Right lung (tissue), 5 donors: ENCODE data around the gene WNT5B. TPM values are rescaled to one million over a fixed set of nuclear protein-coding genes. Genes with fewer than 3 reads are reported as not detected.
"Not testable (repeated sequence)": the region's sequence is repeated elsewhere in the genome, so short reads cannot be mapped to it uniquely, and the experiment has no call there.

Experiments
- DNase-seq, 2 donors: peaks; one replicate each; pipeline ENCODE4 v3.0.0-alpha.2; 2013
- polyA plus RNA-seq, 5 donors: library from polyadenylated mRNA; unstranded; fragments of 120-200 nt; gene quantifications; one replicate each; pipeline versions ENCODE4 v1.2.1 to v1.2.3, GENCODE V29; 2013; ENCODE audit warnings: inconsistent platforms in 1 of 5, low replicate concordance in 1 of 5; ENCODE audit not compliant: insufficient read length in 5 of 5, insufficient read depth in 1 of 5

The WNT5B gene
- polyA plus RNA-seq, 5 donors = 5.8 to 10.0 (median 7.1) TPM

GRCh38 chr12:1595690-1596347 lies 33.2 kb upstream of the WNT5B start:
- no peak for DNase-seq

- no peak for DNase-seq
These were observed 30.3 kb upstream of the WNT5B start for GRCh38 chr12:1598757-1599156.

GRCh38 chr12:1602706-1603105 lies 26.3 kb upstream of the WNT5B start:
- not testable (repeated sequence) for DNase-seq

GRCh38 chr12:1603269-1603993 lies 25.6 kb upstream of the WNT5B start:
- DNase-seq = no peak

- no peak for DNase-seq
These were observed 24.6 kb upstream of the WNT5B start for GRCh38 chr12:1604464-1604863.

GRCh38 chr12:1605129-1606020 lies 23.7 kb upstream of the WNT5B start:
- peak; percentile 75 to 83 for DNase-seq

- DNase-seq = peak; percentile 52 to 55
These were observed 22.9 kb upstream of the WNT5B start for GRCh38 chr12:1606021-1606622.

- DNase-seq = no peak
These were observed 20.9 kb upstream of the WNT5B start for GRCh38 chr12:1607940-1608712.

GRCh38 chr12:1608713-1609119 lies 20.3 kb upstream of the WNT5B start:
- no peak for DNase-seq

GRCh38 chr12:1610072-1610643 lies 18.9 kb upstream of the WNT5B start:
- no peak for DNase-seq

- peak in 1 of 2 donors; percentile 29 for DNase-seq
These were observed 17.0 kb upstream of the WNT5B start for GRCh38 chr12:1611803-1612572.

- DNase-seq = no peak
These were observed 15.2 kb upstream of the WNT5B start for GRCh38 chr12:1613860-1614259.

- DNase-seq = no peak
These were observed 14.7 kb upstream of the WNT5B start for GRCh38 chr12:1614360-1614759.

GRCh38 chr12:1616233-1617066 lies 12.6 kb upstream of the WNT5B start:
- DNase-seq = no peak

GRCh38 chr12:1618489-1618888 lies 10.5 kb upstream of the WNT5B start:
- DNase-seq = no peak

GRCh38 chr12:1619159-1619558 lies 9.9 kb upstream of the WNT5B start:
- DNase-seq = no peak

GRCh38 chr12:1619587-1619986 lies 9.4 kb upstream of the WNT5B start:
- no peak for DNase-seq

- DNase-seq = no peak
These were observed 8.9 kb upstream of the WNT5B start for GRCh38 chr12:1620092-1620491.

GRCh38 chr12:1622406-1622805 lies 6.6 kb upstream of the WNT5B start:
- no peak for DNase-seq
